Measurements from ENCODE around the gene TRIO.

TRIO gene

GRCh38 chr5:14310901-14311300 is 167.8 kb downstream of the TRIO start:
- in situ Hi-C loops (cut with HindIII; ENCODE audit: low pct_ligation_motif_present, low sequenced_read_pairs), result no loop called here
- Histone ChIP-seq H3K27me3 (replicated peaks) (no peaks in the 10 kb centered on the region), H3K36me3 (replicated peaks) (peaks cover 80% of the 10 kb centered on the region), H3K27ac (no peak overlapping the region), H3K4me3 (ENCODE audit: low read depth, low read length) (no peak overlapping the region)
- TF ChIP-seq CTCF (IDR thresholded peaks at IDR 0.05; ENCODE audit: low read depth, low read length, missing control alignments), result no peak
- no peak for DNase-seq

- in situ Hi-C loops (cut with HindIII; ENCODE audit: low pct_ligation_motif_present, low sequenced_read_pairs), result no loop called here
- Histone ChIP-seq H3K36me3 (replicated peaks) (peaks cover 84% of the 10 kb centered on the region), H3K27me3 (replicated peaks) (no peaks in the 10 kb centered on the region), H3K27ac (no peak overlapping the region), H3K4me3 (ENCODE audit: low read depth, low read length) (no peak overlapping the region)
- TF ChIP-seq CTCF (IDR thresholded peaks at IDR 0.05; ENCODE audit: low read depth, low read length, missing control alignments), result no peak
- DNase-seq, result no peak
Measured at GRCh38 chr5:14313986-14314690, 171.0 kb downstream of the TRIO start.

DNA sequence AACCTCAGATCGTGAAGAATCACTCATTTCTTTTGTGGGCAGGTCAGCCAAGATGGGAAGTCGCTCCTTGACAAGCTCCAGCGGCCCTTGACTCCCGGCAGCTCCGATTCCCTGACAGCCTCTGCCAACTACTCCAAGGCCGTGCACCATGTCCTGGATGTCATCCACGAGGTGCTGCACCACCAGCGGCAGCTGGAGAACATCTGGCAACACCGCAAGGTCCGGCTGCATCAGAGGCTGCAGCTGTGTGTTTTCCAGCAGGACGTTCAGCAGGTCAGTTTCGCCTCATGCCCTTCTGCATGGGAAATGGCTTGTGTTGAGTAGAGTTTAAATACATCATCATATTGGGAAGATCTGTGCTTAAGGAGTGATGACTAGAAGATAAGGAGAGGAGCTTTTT is 173.3 kb downstream of the TRIO start:
- Histone ChIP-seq H3K4me3 (ENCODE audit: low read depth, low read length) (no peak overlapping the region), H3K36me3 (replicated peaks) (peaks cover 80% of the 10 kb centered on the region), H3K27ac (no peak overlapping the region), H3K27me3 (replicated peaks) (no peaks in the 10 kb centered on the region)
- in situ Hi-C loops (cut with HindIII; ENCODE audit: low pct_ligation_motif_present, low sequenced_read_pairs), result no loop called here
- no peak for TF ChIP-seq CTCF (IDR thresholded peaks at IDR 0.05; ENCODE audit: low read depth, low read length, missing control alignments)
- DNase-seq, result no peak

GRCh38 chr5:14319102-14319501 is 176.0 kb downstream of the TRIO start:
- in situ Hi-C loops (cut with HindIII; ENCODE audit: low pct_ligation_motif_present, low sequenced_read_pairs), result no loop called here
- no peak overlapping the region for H3K27ac ChIP-seq

DNA sequence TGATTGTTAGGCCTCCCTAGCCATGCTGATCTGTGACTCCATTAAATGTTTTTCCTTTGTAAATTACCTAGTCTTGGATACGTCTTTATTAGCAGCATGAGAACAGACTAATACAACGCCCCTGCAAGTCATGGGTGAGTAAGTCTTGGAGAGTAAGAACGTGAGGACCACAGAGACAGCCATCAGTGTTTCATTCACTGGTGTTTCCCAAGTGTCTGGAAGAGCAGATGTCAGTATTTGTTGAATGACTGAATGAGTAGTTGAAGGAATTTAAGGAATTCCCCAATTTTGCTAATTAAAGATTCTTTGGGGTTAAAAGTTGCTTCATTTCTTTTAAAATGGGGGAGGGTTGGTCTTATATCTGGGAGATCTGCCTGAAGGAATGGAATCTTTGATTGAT is 178.8 kb downstream of the TRIO start:
- TF ChIP-seq CTCF (IDR thresholded peaks at IDR 0.05; ENCODE audit: low read depth, low read length, missing control alignments), result no peak
- Histone ChIP-seq H3K27ac (no peak overlapping the region), H3K27me3 (replicated peaks) (no peaks in the 10 kb centered on the region), H3K36me3 (replicated peaks) (peaks cover 77% of the 10 kb centered on the region), H3K4me3 (ENCODE audit: low read depth, low read length) (no peak overlapping the region)
- no peak for DNase-seq
- in situ Hi-C loops (cut with HindIII; ENCODE audit: low pct_ligation_motif_present, low sequenced_read_pairs), result no loop called here

More at GRCh38 chr5:14319102-14319501, 176.0 kb downstream of the TRIO start:
- H3K27me3 ChIP-seq (replicated peaks), result no peaks in the 10 kb centered on the region
- H3K36me3 ChIP-seq (replicated peaks), result peaks cover 79% of the 10 kb centered on the region
- DNase-seq, result no peak
- H3K4me3 ChIP-seq (ENCODE audit: low read depth, low read length), result no peak overlapping the region
- no peak for TF ChIP-seq CTCF (IDR thresholded peaks at IDR 0.05; ENCODE audit: low read depth, low read length, missing control alignments)
